HS-27A (cell line): ENCODE results near the gene RAD51AP1.

Source experiments
- DNase-seq: peaks from one replicate; pipeline ENCODE4 v3.0.0-alpha.2; 2012; ENCODE audit warnings: low read depth, missing footprints

RAD51AP1 gene

DNA sequence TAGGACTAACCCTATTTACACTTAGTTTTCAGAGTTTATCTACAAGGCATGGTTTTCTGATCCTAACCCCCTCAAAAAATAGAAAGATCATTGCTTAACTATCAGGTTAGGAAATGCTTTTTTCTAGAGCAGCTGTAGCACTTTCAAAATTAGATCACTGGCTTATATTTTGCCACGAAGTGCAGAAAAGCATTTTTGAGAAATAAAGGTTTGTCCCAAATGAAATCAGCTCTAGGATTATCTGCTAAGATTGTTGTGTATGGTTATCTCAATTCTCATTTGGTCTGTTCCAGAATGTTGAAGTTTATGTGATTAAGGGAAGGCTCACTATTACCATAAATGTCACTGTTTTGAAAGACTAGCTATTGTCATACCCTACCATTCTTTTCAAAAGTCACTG is 13.5 kb downstream of the RAD51AP1 start:
- DNase-seq: no peak

- no peak for DNase-seq
Measured at GRCh38 chr12:4553943-4554342, 15.3 kb downstream of the RAD51AP1 start.

DNA sequence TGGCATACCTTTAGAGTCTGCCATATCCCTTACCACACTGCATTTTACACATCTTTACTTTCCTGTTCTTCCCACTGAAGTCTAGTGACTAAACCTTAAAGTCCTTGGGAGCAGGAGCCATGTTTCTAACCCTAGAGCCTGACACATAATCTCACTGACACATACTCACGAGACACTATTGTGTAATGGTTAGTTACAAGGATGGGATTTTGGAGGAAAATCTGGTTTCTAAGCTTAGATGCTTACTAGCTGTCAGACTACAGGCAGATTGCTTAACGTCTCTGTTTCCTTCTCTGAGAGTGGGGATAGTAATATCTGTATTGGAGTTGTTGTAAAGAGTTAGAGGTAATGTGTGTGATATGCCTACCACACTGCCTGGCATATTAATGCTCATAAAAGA is 17.1 kb downstream of the RAD51AP1 start:
- no peak for DNase-seq

- DNase-seq: no peak
Measured at GRCh38 chr12:4556735-4557530, 18.2 kb downstream of the RAD51AP1 start.

DNA sequence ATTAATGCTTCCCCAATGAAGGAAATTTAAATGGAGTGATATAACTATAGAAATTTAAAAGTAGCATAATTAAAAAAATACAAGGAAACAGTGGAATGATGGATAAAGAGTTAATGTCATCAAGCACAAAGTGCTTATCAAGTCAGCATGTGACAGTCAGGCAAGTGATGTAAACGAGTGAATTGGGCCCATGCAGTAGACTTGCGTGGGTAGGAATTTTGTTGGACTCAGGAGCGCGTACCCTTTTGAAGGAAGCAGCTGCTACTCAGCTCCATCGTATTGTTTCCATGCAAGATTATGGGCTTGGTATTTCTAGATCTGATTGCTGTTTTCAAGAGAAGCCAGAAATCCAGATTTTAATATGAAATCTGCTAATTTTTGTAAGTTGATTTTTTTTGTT is 18.9 kb downstream of the RAD51AP1 start:
- no peak for DNase-seq

DNA sequence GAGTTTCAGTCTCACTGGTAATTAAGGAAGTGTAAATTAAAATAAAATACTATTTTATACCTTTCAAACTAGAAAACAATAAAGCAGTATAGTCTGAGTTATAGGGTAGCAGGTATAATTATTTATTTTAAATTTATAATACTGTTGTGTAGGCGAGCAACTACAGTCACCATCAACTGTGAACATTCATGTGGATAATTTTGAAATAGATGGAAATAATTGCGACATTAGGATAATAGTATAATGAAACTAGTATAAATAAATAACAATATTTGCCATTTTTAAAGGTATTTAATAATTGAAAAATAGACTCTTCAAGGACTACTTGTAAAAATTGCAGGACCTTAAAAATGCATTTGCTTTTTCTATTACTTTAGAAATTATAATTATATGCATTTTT is 19.5 kb downstream of the RAD51AP1 start:
- DNase-seq: no peak

DNA sequence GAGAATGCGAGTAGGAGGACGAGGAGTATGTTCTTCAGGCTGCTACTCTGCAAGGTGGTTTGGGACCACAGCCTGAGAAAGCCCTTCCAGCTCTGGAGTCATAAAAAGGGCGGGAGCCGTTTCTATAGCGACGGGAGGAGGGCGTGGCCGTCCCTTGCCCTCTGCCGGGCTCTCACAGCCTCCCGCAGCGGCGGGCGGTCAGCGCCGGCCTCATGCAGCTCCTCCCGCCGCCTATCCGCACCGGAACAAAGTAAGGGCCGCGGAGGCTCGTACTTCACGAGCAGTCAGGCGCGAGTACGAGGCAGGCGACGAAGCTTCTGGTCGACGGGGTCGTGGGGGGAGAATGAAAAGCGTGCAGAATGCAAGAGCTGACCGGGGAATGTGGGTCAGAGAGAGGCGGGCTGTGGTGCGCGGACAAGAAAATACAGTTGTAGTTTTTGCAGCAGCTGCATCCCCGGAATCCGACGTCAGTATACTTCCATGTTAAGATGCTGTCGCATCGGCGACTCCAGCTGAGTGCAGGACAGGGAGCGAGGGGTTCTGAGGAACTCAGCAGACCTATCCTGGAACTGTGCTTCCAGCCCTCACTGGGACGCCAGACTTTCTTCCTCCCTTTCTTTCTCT is 23.5 kb downstream of the RAD51AP1 start, which contains the start of gene DYRK4:
Gene DYRK4 (plus strand): TSS at position 175 of the 624 bp plus-strand sequence. CDS start 38 bp downstream, at position 213.
- DNase-seq: no peak

- DNase-seq: no peak
Measured at GRCh38 chr12:4563336-4563735, 24.6 kb downstream of the RAD51AP1 start.

GRCh38 chr12:4564818-4565217 is 26.1 kb downstream of the RAD51AP1 start:
- no peak for DNase-seq

- no peak for DNase-seq
Measured at GRCh38 chr12:4566474-4566873, 27.8 kb downstream of the RAD51AP1 start.

GRCh38 chr12:4567073-4567881 is 28.6 kb downstream of the RAD51AP1 start:
- DNase-seq: no peak

DNA sequence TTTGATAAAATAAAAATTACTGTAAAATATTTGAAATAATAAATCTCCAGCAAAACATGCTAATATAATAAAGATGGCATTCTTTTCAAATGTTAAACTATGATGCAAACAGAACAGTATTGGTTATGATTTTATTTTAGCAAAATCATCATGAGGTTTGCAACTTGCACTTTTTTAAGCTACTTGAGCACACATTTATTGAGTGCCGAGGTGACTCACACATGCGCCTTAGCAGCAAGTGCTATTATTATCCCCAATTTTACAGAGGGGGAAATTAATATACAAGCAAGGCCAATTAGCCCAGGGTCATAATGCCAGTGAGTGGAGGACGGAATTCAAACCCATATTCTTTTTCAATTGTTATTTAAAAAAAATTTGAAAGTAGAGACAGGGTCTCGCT is 30.6 kb downstream of the RAD51AP1 start:
- no peak for DNase-seq

- no peak for DNase-seq
Measured at GRCh38 chr12:4572680-4573079, 34.0 kb downstream of the RAD51AP1 start.

GRCh38 chr12:4579305-4580102 is 40.8 kb downstream of the RAD51AP1 start:
- no peak for DNase-seq

GRCh38 chr12:4580281-4580688 is 41.6 kb downstream of the RAD51AP1 start:
- no peak for DNase-seq

GRCh38 chr12:4584281-4584680 is 45.6 kb downstream of the RAD51AP1 start:
- DNase-seq: no peak

GRCh38 chr12:4584896-4585295 is 46.2 kb downstream of the RAD51AP1 start:
- no peak for DNase-seq

- no peak for DNase-seq
Measured at GRCh38 chr12:4586500-4586899, 47.8 kb downstream of the RAD51AP1 start.

DNA sequence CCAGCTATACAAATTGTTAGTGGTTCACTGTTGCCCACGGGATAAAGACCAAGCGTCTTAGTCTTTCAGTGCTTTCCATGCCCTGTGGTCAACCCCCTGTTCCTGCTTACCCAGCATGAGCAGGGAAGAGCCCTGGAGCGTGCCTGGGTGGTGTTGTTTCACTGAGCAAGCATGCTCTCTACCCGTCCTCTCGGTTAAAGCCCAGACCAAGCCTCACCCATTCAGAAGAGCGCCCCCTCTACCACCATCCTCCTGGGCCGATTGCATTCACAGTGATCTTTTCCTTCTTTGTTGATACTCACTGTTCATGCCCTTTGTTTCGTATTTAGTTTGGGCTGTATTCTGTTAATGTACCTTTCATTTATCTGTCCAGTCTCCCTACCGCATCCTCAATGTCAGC is 48.4 kb downstream of the RAD51AP1 start:
- DNase-seq: no peak

DNA sequence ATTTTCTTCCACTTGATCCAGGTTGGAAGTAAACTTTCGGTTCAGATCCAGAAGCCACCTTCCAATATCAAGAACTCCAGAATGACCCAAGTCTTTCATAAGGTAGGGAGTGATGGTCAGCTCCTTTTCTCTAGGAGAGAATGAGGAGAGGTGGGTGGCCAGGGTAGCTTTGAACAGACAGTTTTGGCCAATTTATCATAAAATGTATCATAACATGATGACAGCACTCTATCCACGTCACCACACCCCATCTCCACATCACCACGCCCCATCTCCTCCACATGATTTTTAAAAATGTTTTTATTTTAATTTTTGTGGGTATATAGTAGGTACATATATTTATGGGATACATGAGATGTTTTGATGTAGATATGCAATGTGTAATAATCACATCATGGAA is 50.2 kb downstream of the RAD51AP1 start:
- no peak for DNase-seq

DNA sequence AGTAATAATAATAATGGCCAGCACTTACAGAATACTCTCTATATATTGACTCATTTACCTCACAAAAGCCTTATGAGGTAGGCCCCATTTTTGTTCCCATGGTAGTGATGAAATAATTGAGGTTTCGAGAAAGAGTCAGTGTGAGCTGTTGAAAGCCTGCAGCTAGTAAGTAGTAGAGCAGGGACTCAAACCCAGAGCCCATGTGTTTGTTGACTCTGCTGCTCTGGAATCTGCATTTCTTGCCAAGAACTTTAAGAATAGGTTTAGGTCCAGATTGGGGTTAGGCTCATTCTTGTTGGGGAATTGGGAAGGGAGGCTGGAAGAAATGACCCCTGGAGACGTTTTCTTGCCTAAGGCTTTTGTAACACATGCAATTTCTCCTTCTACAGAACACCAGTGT is 51.3 kb downstream of the RAD51AP1 start:
- no peak for DNase-seq

- no peak for DNase-seq
Measured at GRCh38 chr12:4591180-4591687, 52.5 kb downstream of the RAD51AP1 start.
